Activated CD8-positive, alpha-beta memory T cell treated with anti-CD3 and anti-CD28 coated beads, Interleukin-2, amount 10 ng/mL, durations not matched to agents 7 days and 5 days (primary cell): ENCODE results near the gene PACS1. TPM values are rescaled to one million over a fixed set of nuclear protein-coding genes. Genes with fewer than 3 reads are reported as not detected.
"Not testable (repeated sequence)": the region's sequence is repeated elsewhere in the genome, so short reads cannot be mapped to it uniquely, and the experiment has no call there.

Experiments
- ATAC-seq: fragments of 150-1000 bp; cut with Tn5 transposase; one replicate; pipeline ENCODE4 v1.10.0; 2021; ENCODE audit warnings: moderate library complexity
- CTCF ChIA-PET: fragments of 350-600 bp; sonication (Branson Sonifier 250); formaldehyde crosslinking; loops from one replicate; lab custom pipeline; 2021; ENCODE audit warnings: antibody characterized with exemption; lab: Charles Lee
- DNase-seq: peaks from one replicate; pipeline ENCODE4 v3.0.0-alpha.2; 2020
- H3K27ac Mint-ChIP-seq: one replicate; pipeline ENCODE4 v1.8.0; 2021; ENCODE audit warnings: mild to moderate bottlenecking, mixed read lengths
- H3K27me3 Mint-ChIP-seq: one replicate; pipeline ENCODE4 v1.8.0; 2021; ENCODE audit warnings: mixed read lengths
- H3K36me3 Mint-ChIP-seq: one replicate; pipeline ENCODE4 v1.8.0; 2021; ENCODE audit warnings: mild to moderate bottlenecking, mixed read lengths
- H3K4me1 Mint-ChIP-seq: one replicate; pipeline ENCODE4 v1.8.0; 2021; ENCODE audit warnings: mixed read lengths
- H3K4me3 Mint-ChIP-seq: one replicate; pipeline ENCODE4 v1.8.0; 2021; ENCODE audit warnings: mild to moderate bottlenecking, moderate library complexity, mixed read lengths
- H3K9me3 Mint-ChIP-seq: one replicate; pipeline ENCODE4 v1.8.0; 2022; ENCODE audit warnings: low read depth, mixed read lengths
- total RNA-seq, 2 experiments: library from RNA; stranded (reverse); gene quantifications; one replicate each; pipeline ENCODE4 v1.2.3, GENCODE V29; 2021

Gene PACS1
- total RNA-seq, 2 experiments from 2014 or later = 96.6 to 104 TPM

DNA sequence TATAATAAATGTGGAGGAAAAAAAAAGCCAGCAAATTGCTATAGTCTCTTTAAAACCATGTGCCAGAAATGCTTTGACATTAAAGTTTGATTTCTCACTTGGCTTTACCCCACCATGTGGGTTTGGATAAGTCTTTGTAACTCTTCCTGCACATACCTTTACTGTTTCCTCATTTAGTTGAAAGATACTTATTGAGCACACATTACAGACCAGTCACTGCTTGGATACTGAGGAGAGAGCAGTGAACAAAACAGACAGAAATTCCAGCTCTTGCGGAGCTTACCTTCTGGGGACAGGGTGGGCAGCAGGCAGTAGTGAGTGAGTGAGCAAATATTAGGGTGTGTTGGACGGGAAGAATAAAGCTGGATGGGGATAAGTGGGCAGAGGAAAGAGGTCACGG is 13.7 kb downstream of the PACS1 start:
- peaks cover 48% of the 10 kb centered on the region for H3K4me1 Mint-ChIP-seq
- CTCF ChIA-PET = interaction anchor here (0.7 to 1.1 kb wide), 2 partner anchors 10 to 53 kb away, joined by 4 read pairs; no protein-coding TSS in a partner anchor
- no peaks in the 10 kb centered on the region for H3K27me3 Mint-ChIP-seq
- no peak for ATAC-seq
- H3K9me3 Mint-ChIP-seq = no peaks in the 10 kb centered on the region
- no peak overlapping the region for H3K4me3 Mint-ChIP-seq
- peak overlapping the region; percentile 2 for H3K27ac Mint-ChIP-seq
- H3K36me3 Mint-ChIP-seq = peaks cover 7% of the 10 kb centered on the region
- DNase-seq = no peak

DNA sequence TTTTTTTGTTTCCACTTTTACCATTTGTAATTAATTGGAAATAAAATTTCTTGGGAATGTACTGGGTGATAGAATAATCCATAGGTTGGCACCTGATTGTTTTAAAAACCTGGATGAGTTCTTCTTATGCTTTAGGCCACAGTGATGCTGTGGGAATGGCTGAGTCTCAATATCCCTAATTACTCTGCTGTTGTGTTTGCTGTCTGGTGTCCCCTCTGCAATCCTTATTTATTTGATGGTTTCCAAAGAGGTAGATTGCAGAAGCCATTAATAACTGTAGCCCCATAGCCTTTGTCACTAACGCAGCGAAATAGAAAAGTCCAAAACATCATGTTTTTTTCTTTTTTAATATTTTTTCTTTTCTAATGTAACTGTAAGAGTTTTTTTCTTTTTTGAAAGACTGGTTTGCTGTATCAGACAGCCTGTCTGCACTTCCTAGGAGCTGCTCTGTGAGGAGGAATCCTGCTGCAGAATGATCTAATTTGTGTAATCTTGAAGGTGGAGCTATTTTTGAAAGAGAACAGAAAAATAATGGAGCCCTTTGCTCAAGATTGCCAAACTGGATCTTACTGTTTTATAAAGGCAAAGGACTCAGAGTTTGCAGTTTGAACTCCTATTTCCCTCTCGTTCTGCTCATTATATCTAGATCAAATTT is 14.9 kb downstream of the PACS1 start:
- no peak overlapping the region for H3K27ac Mint-ChIP-seq
- peaks cover 9% of the 10 kb centered on the region for H3K36me3 Mint-ChIP-seq
- H3K4me3 Mint-ChIP-seq = no peak overlapping the region
- ATAC-seq = no peak
- CTCF ChIA-PET = interaction anchor here (0.9 to 1.0 kb wide), 2 partner anchors 17 to 31 kb away, joined by 3 to 5 read pairs; no protein-coding TSS in a partner anchor
- H3K27me3 Mint-ChIP-seq = no peaks in the 10 kb centered on the region
- no peak for DNase-seq
- H3K9me3 Mint-ChIP-seq = no peaks in the 10 kb centered on the region
- H3K4me1 Mint-ChIP-seq = peaks cover 38% of the 10 kb centered on the region

DNA sequence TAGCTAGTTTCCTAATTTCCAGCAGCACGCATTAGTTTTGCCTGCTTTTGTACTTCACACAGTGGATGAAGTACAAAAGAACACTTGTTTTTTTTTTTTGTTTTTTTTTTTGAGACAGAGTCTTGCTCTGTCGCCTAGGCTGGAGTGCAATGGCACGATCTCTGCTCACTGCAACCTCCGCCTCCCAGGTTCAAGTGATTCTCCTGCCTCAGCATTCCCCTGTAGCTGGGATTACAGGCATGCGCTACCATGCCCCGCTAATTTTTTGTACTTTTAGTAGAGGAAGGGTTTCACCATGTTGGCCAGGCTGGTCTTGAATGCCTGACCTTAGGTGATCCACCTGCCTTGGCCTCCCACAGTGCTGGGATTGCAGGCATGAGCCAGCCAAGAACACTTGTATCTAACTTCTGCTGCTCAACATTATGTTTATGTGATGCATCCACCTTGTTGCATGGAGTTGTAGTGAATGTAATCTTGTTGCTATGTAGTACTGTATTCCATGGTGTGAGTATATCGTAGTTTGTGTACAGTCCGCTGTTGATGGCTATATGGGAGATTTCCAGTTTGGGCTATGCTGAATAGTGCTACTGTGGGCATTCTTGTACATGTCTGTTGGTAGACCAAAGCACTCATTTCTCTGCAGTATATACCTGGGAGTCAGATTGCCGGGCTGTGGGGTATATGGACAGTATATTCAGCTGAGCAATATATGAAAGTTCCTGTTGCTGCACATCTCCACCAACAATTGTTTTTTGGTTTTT is 17.3 kb downstream of the PACS1 start:
- DNase-seq (no peak), ATAC-seq (no peak)
- H3K27me3 Mint-ChIP-seq = no peaks in the 10 kb centered on the region
- H3K27ac Mint-ChIP-seq = no peak overlapping the region
- no peak overlapping the region for H3K4me3 Mint-ChIP-seq
- no peaks in the 10 kb centered on the region for H3K9me3 Mint-ChIP-seq
- CTCF ChIA-PET = no interaction called here
- peaks cover 13% of the 10 kb centered on the region for H3K36me3 Mint-ChIP-seq
- H3K4me1 Mint-ChIP-seq = peaks cover 16% of the 10 kb centered on the region

DNA sequence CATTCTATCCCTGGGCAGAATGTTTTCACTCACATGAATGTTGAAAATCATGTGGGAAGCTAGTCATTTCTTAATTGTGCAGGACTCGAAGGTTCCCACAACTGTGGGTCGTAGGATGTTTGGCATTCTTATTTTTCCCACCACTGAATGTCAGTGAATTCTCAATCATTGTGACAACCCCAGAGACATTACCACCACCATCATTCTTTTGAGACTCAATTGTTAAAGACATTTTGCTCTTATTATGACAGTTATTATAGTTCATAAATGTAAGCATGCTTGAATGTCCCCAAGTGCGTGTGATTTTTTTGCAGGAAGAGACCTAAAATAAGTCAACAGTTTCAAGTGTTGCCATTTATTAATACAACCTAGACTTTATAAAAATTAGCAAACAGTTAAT is 19.0 kb downstream of the PACS1 start:
- DNase-seq = no peak
- Mint-ChIP-seq H3K27ac (no peak overlapping the region), H3K9me3 (no peaks in the 10 kb centered on the region), H3K4me3 (no peak overlapping the region), H3K27me3 (no peaks in the 10 kb centered on the region), H3K36me3 (peaks cover 17% of the 10 kb centered on the region), H3K4me1 (peaks cover 7% of the 10 kb centered on the region)
- ATAC-seq = no peak
- CTCF ChIA-PET = interaction anchor here (0.8 to 1.7 kb wide), 4 partner anchors 18 to 400 kb away, joined by 3 to 4 read pairs (median 4); partner anchors contain the start of gene SF3B2

DNA sequence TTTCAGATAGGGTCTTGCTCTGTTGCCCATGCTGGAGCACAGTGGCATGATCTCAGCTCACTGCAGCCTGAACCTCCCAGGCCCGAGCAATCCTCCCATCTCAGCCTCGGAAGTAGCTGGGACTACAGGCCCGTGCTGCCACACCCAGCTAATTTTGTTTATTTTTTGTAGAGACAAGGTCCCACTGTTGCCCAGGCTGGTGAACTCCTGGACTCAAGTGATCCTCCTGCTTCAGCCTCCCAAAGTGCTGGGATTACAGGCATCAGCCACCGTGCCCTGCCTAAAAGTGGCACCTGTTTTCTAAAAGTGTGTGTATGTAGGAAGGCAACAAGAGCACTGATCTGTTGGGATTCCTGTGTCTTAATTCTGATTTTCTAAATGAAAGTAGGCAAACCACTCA is 20.2 kb downstream of the PACS1 start:
- Mint-ChIP-seq H3K4me1 (peaks cover 2% of the 10 kb centered on the region), H3K36me3 (peaks cover 17% of the 10 kb centered on the region), H3K4me3 (no peak overlapping the region), H3K9me3 (no peaks in the 10 kb centered on the region), H3K27me3 (no peaks in the 10 kb centered on the region), H3K27ac (no peak overlapping the region)
- ATAC-seq (no peak), DNase-seq (no peak)
- CTCF ChIA-PET = interaction anchor here (0.6 kb wide), 1 partner anchor 9 kb away, joined by 3 read pairs; no protein-coding TSS in a partner anchor

DNA sequence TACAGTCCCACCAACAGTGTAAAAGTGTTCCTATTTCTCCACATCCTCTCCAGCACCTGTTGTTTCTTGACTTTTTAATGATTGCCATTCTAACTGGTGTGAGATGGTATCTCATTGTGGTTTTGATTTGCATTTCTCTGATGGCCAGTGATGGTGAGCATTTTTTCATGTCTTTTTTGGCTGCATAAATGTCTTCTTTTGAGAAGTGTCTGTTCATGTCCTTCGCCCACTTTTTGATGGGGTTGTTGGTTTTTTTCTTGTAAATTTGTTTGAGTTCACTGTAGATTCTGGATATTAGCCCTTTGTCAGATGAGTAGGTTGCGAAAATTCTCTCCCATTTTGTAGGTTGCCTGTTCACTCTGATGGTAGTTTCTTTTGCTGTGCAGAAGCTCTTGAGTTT is 22.1 kb downstream of the PACS1 start:
- H3K4me1 Mint-ChIP-seq = not testable (repeated sequence)

DNA sequence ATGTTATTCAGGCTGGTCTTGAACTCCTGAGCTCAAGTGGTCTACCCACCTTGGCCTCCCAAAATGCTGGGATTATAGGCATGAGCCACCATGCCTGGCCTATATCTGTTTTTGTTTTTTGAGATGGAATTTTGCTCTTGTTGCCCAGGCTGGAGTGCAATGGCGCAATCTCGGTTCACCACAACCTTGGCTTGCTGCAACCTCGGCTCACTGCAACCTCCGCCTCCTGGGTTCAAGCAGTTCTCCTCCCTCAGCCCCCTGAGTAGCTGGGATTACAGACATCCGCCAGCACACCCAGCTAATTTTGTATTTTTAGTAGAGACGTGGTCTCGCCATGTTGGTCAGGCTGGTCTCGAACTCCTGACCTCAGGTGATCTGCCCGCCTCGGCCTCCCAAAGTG is 29.7 kb downstream of the PACS1 start:
- H3K4me3 Mint-ChIP-seq, ATAC-seq, H3K27me3 Mint-ChIP-seq, H3K27ac Mint-ChIP-seq, DNase-seq, H3K9me3 Mint-ChIP-seq: not testable (repeated sequence)
- Mint-ChIP-seq H3K36me3 (peaks cover 14% of the 10 kb centered on the region), H3K4me1 (peaks cover 41% of the 10 kb centered on the region)
- CTCF ChIA-PET = interaction anchor here (1.2 to 1.9 kb wide), 4 partner anchors 16 to 55 kb away, joined by 3 to 8 read pairs (median 6); no protein-coding TSS in a partner anchor

More for the DNA sequence above, 22.1 kb downstream of the PACS1 start:
- ATAC-seq, H3K4me3 Mint-ChIP-seq, H3K27me3 Mint-ChIP-seq, DNase-seq, H3K9me3 Mint-ChIP-seq, CTCF ChIA-PET, H3K27ac Mint-ChIP-seq: not testable (repeated sequence)
- peaks cover 17% of the 10 kb centered on the region for H3K36me3 Mint-ChIP-seq

DNA sequence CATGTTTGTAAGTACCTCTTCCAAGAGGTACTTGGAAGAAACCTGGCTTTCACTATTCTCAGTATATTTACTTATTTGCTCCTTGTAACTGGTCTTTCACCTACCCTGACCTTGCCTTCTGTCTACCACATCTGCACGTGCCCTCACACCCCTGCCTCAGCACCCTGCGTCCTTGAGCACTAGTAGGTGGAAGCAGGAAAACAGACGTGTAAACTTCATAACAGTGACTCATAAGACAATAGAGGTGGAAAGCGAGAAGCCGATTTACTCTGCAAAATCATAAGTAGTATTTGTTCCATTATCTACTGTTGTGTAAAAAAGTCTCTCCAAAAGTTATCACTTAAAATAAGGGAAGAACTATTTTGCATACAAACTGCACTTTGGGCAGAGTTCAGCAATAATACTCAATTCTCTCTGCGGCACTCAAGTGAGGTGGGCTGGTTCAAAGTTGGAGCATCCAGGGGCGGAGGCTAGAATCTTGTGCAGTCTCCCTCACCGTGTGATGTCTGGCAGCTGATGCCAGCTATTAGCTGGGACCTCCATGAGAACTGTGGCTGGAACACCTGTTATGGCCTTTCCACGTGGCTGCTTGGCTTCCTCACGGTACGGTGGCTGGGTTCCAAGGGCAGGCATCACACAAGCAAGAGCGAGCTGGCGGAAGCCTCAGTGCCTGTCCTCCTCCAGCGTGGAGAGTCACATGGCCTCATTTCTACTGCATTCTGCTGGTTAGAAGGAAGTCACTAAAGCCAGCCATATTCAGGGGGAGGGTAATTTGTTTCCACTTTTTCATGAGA is 30.4 kb downstream of the PACS1 start:
- CTCF ChIA-PET = interaction anchor here (0.7 to 2.3 kb wide), 9 partner anchors 11 to 55 kb away, joined by 3 to 11 read pairs (median 6); partner anchors contain the start of gene PACS1
- H3K27ac Mint-ChIP-seq = peak overlapping the region; percentile 91
- peak overlapping the region; percentile 77 for H3K4me3 Mint-ChIP-seq
- DNase-seq (peak; percentile 85), ATAC-seq (peak; percentile 96)
- H3K36me3 Mint-ChIP-seq = peaks cover 14% of the 10 kb centered on the region
- no peaks in the 10 kb centered on the region for H3K9me3 Mint-ChIP-seq
- peaks cover 47% of the 10 kb centered on the region for H3K4me1 Mint-ChIP-seq
- H3K27me3 Mint-ChIP-seq = no peaks in the 10 kb centered on the region

DNA sequence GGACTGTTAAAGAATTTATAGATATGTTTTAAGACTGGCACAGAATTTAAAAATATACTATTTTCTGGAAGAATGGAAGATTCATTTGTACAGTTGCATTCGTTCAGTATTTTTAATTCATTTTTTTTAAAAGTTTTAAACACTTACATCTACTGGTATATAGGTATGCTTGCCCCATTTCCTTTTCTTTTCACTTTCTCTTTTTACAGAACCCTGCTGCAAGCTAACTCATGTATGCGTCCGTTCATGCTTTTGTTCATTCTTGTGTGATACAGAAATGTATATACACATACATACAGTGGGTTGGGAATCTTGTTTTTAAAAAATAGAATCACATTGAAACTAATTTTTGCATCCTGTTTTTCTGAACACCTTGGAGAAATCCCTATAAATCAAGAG is 31.0 kb downstream of the PACS1 start:
- CTCF ChIA-PET = interaction anchor here (0.7 to 2.3 kb wide), 11 partner anchors 10 to 56 kb away, joined by 3 to 11 read pairs (median 6); partner anchors contain the start of gene PACS1
- Mint-ChIP-seq H3K27ac (peak overlapping the region; percentile 91), H3K36me3 (peaks cover 17% of the 10 kb centered on the region), H3K27me3 (no peaks in the 10 kb centered on the region), H3K9me3 (no peaks in the 10 kb centered on the region), H3K4me1 (peaks cover 53% of the 10 kb centered on the region), H3K4me3 (peak overlapping the region; percentile 77)
- DNase-seq (no peak), ATAC-seq (peak; percentile 69)

DNA sequence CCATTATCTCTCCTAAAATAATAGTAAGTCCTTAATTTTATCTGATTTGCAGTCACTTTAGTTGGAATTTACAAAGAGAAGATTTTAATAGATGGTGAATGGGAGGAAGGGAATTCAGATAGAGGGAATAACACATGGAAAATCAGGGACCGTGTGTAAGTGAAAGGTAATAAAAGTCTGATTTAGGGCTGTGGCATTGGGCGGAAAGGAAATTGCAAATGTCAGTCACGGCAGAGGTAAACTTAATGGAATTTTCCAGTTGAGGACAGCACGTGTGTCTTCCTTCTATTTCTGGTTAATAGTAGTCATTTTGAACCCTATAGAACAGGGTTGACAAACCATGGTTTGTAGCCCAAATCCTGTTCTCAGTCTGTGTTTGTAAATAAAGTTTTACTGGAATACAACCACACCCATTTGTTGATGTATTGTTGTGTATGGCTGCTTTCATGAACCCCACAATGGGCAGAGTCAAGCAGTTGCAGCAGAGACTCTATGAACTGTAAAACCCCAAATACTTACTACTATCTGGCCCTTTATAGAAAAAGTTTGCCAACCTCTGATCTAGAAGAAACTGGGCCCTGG is 34.1 kb downstream of the PACS1 start:
- no peak for ATAC-seq
- no peak overlapping the region for H3K4me3 Mint-ChIP-seq
- peaks cover 28% of the 10 kb centered on the region for H3K36me3 Mint-ChIP-seq
- peak overlapping the region; percentile 49 for H3K27ac Mint-ChIP-seq
- H3K4me1 Mint-ChIP-seq = peaks cover 77% of the 10 kb centered on the region
- DNase-seq = no peak
- H3K9me3 Mint-ChIP-seq = no peaks in the 10 kb centered on the region
- no peaks in the 10 kb centered on the region for H3K27me3 Mint-ChIP-seq
- CTCF ChIA-PET = interaction anchor here (1.2 to 1.6 kb wide), 3 partner anchors 12 to 35 kb away, joined by 3 to 7 read pairs (median 4); no protein-coding TSS in a partner anchor

DNA sequence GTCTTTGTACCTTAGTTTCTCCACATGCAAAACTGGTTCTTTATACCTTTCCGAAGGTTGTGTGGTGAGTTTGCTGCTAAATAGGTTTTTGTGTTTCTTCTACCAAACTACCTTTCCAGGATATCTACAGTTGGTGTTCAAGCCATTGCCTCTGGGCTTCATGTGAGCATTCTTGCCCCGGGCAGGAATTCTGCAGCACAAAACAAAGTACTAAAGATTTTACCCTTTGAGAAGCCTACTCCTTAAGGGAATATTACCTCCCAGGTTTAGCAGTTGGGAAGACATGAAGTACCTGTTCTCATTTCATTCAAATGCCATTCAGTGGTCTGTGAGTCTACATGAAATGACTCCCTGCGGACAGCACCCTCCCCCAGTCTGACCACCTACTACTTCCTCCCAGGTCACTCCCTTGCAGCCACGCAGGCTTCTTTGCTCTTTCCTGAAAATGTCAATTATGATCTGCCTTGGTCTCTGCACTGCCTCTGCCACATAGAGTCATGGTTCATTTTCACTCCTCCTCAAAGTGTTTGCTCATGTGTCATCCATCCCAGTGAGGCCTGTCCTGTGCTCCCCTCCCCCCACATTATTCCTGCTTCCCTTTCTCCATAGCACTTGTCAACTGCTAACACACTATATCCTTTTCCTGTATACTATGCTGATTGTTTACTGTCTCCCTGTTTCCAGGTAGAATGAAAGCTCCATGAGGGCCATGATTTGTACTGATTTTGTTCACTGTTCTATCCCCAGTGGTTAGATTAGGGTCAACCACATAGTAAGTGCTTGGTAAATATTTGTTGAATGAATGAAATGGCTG is 36.9 kb downstream of the PACS1 start:
- CTCF ChIA-PET = interaction anchor here (0.9 to 1.5 kb wide), 8 partner anchors 9 to 38 kb away, joined by 3 to 6 read pairs (median 4); partner anchors contain the start of gene PACS1

More for the DNA sequence above, 36.9 kb downstream of the PACS1 start:
- Mint-ChIP-seq H3K27ac (peak overlapping the region; percentile 87), H3K4me3 (peak overlapping the region; percentile 46), H3K36me3 (peaks cover 23% of the 10 kb centered on the region), H3K27me3 (no peaks in the 10 kb centered on the region), H3K4me1 (peaks cover 80% of the 10 kb centered on the region), H3K9me3 (no peaks in the 10 kb centered on the region)
- DNase-seq (peak; percentile 81), ATAC-seq (peak; percentile 58)
